Endothelial cell of umbilical vein (primary cell): ENCODE results near the gene F2RL2. TPM values are rescaled to one million over a fixed set of nuclear protein-coding genes. Genes with fewer than 3 reads are reported as not detected.

ENCODE experiments used
- BruUV-seq: library from RNA; stranded (reverse); fragments of 400-500 nt; replicated peaks from 2 replicates; lab custom pipeline; 2021; lab: Mats Ljungman, UMichigan
- CTCF ChIA-PET: fragments of 300-600, 350-600 bp; sonication (Branson Sonifier 250); formaldehyde crosslinking; loops from one replicate; lab custom pipeline; 2021; ENCODE audit warnings: antibody characterized with exemption, inconsistent platforms; lab: Charles Lee
- POLR2A ChIA-PET: fragments of 300-600, 350-600 bp; sonication (Branson Sonifier 250); formaldehyde crosslinking; loops from one replicate; lab custom pipeline; 2021; ENCODE audit warnings: antibody characterized with exemption, inconsistent platforms; lab: Charles Lee
- DNase-seq: peaks from one replicate; pipeline ENCODE4 v3.0.0-alpha.2; 2011; ENCODE audit warnings: low read depth, low spot score
- FAIRE-seq: peaks from 2 replicates; lab custom pipeline; 2011; peaks lifted over from hg19 to GRCh38; lab: Jason Lieb, UNC
- H2AFZ ChIP-seq: 2 replicates; pipeline ENCODE4 v1.6.0; 2012; ENCODE audit warnings: low read depth, low read length, control low read depth, inconsistent platforms
- H3K27ac ChIP-seq: 2 replicates; pipeline ENCODE4 v1.5.1; 2011; ENCODE audit warnings: low read depth, mild to moderate bottlenecking, control low read depth, low read length, moderate library complexity; ENCODE audit not compliant: insufficient read depth
- H3K27me3 ChIP-seq, 2 experiments: 2 replicates each; pipeline versions ENCODE4 v1.6.0 to v1.6.1; 2011; ENCODE audit warnings: low read length in 2 of 2, mixed read lengths in 1 of 2; ENCODE audit not compliant: control insufficient read depth in 2 of 2, insufficient read depth in 2 of 2
- H3K36me3 ChIP-seq, 2 experiments: 2 replicates in 1 of 2; 3 replicates in 1 of 2; pipeline ENCODE4 v1.5.1; 2011; ENCODE audit warnings: low read length in 2 of 2, mild to moderate bottlenecking in 1 of 2, moderate library complexity in 1 of 2; ENCODE audit not compliant: control insufficient read depth in 2 of 2, insufficient read depth in 2 of 2; ENCODE audit errors: extremely low read depth in 1 of 2
- H3K4me1 ChIP-seq: 3 replicates; pipeline ENCODE4 v1.5.1; 2011; ENCODE audit warnings: mild to moderate bottlenecking, low read length; ENCODE audit not compliant: control insufficient read depth, insufficient read depth; ENCODE audit errors: extremely low read depth
- H3K4me2 ChIP-seq: 2 replicates; pipeline ENCODE4 v1.6.1; 2011; ENCODE audit warnings: low read length, control low read depth, mixed read lengths; ENCODE audit not compliant: insufficient read depth
- H3K4me3 ChIP-seq, 3 experiments: fragments of 200-600 bp in 1 of 3; sonication (generic), shearing (Covaris generic) in 1 of 3; replicated peaks in 1 of 3; 2 replicates each; pipeline ENCODE4 v1.5.1; 2011 to 2016; ENCODE audit warnings: control low read depth in 3 of 3, low read length in 3 of 3, mild to moderate bottlenecking in 2 of 3, inconsistent platforms in 1 of 3, low read depth in 1 of 3, moderate library complexity in 1 of 3; ENCODE audit not compliant: insufficient read depth in 1 of 3
- H3K79me2 ChIP-seq: 2 replicates; pipeline ENCODE4 v1.6.0; 2012; ENCODE audit warnings: low read length, inconsistent platforms; ENCODE audit not compliant: control insufficient read depth, insufficient read depth
- H3K9ac ChIP-seq: replicated peaks from 2 replicates; pipeline ENCODE3; 2011; ENCODE audit warnings: low read length, control low read depth; ENCODE audit not compliant: insufficient read depth; ENCODE audit errors: extremely low read depth
- H3K9me1 ChIP-seq: replicated peaks from 3 replicates; pipeline ENCODE4 v1.6.0; 2011; ENCODE audit warnings: mild to moderate bottlenecking, low read length; ENCODE audit not compliant: control insufficient read depth, insufficient read depth; ENCODE audit errors: extremely low read depth
- H3K9me3 ChIP-seq: replicated peaks from 2 replicates; pipeline ENCODE4 v1.5.1; 2012; ENCODE audit warnings: low read length, inconsistent platforms; ENCODE audit not compliant: control insufficient read depth, insufficient read depth
- H4K20me1 ChIP-seq: replicated peaks from 2 replicates; pipeline ENCODE3; 2011; ENCODE audit warnings: mild to moderate bottlenecking, low read length; ENCODE audit not compliant: control insufficient read depth, insufficient read depth; ENCODE audit errors: extremely low read depth
- EZH2 ChIP-seq: IDR thresholded peaks from 2 replicates; pipeline ENCODE4 v1.6.1; 2012; ENCODE audit warnings: borderline replicate concordance, low read depth, mild to moderate bottlenecking, moderate library complexity, low read length, inconsistent platforms; ENCODE audit not compliant: severe bottlenecking
- FOS ChIP-seq: IDR thresholded peaks from 2 replicates; pipeline ENCODE4 v1.6.1; 2011; ENCODE audit warnings: mild to moderate bottlenecking, low read length, moderate library complexity, borderline replicate concordance; ENCODE audit not compliant: insufficient read depth
- GATA2 ChIP-seq: IDR thresholded peaks from 2 replicates; pipeline ENCODE4 v1.7.0; 2011; ENCODE audit warnings: low read depth, mild to moderate bottlenecking, moderate library complexity, mixed read lengths, low read length; ENCODE audit not compliant: insufficient read length, insufficient read depth
- JUN ChIP-seq: IDR thresholded peaks from 2 replicates; pipeline ENCODE4 v1.6.1; 2011; ENCODE audit warnings: borderline replicate concordance, low read depth; ENCODE audit not compliant: insufficient read length, insufficient read depth
- MYC ChIP-seq: IDR thresholded peaks from one replicate; pipeline ENCODE4 v1.6.1; 2011; ENCODE audit warnings: mild to moderate bottlenecking, low read depth, low read length
- POLR2A ChIP-seq: IDR thresholded peaks from 2 replicates; pipeline ENCODE4 v1.6.1; 2012; ENCODE audit warnings: low read depth, mild to moderate bottlenecking, control low read depth, low read length
- POLR2AphosphoS5 ChIP-seq: IDR thresholded peaks from 2 replicates; pipeline ENCODE4 v1.6.1; 2012; ENCODE audit warnings: low read depth, mild to moderate bottlenecking, control low read depth, low read length, moderate library complexity; ENCODE audit not compliant: insufficient read depth
- dilution Hi-C: fragments of 300-500 bp; cut with MboI; formaldehyde crosslinking; loops from one replicate; pipeline ENCODE4 v1.15.0; 2019; ENCODE audit warnings: low sequenced_read_pairs; ENCODE audit not compliant: extremely low pct_ligation_motif_present
- intact Hi-C: fragments of 100-400 bp; cut with micrococcal nuclease; formaldehyde crosslinking; loops from one replicate; pipeline ENCODE4 v1.10.0; 2022
- polyA plus RNA-seq, 4 experiments: library from polyadenylated mRNA; depleted of rRNA in 3 of 4; stranded (reverse) in 3 of 4; unstranded in 1 of 4; fragments of >200 nt; gene quantifications; 2 replicates each; pipeline versions ENCODE4 v1.2.1 to v1.2.3, GENCODE V29; 2011 to 2012; ENCODE audit warnings: missing spikeins in 1 of 4
- total RNA-seq: library from RNA; stranded (reverse); gene quantifications from 2 replicates; pipeline ENCODE4 v1.2.3, GENCODE V29; 2021
- TF ChIP-seq, protein P1 (sequence below), 2 donors: IDR thresholded peaks; 1 replicate in 1 of 2; 2 replicates in 1 of 2; pipeline ENCODE4 v1.5.1; 2011; ENCODE audit warnings: low read length in 2 of 2, mild to moderate bottlenecking in 2 of 2, moderate library complexity in 2 of 2, control low read depth in 1 of 2, inconsistent platforms in 1 of 2, low read depth in 1 of 2; ENCODE audit not compliant: insufficient read depth in 1 of 2; ENCODE audit errors: extremely low read depth in 1 of 2
- TF ChIP-seq, protein P2 (sequence below): IDR thresholded peaks from 2 replicates; pipeline ENCODE4 v1.6.1; 2011; ENCODE audit not compliant: insufficient read depth, insufficient read length

F2RL2 gene
- total and polyA plus RNA-seq, 2 donors (not counting 3 experiments of a cell fraction or from before 2014, with no cell fraction given) = 19.8 to 33.3 TPM

DNA sequence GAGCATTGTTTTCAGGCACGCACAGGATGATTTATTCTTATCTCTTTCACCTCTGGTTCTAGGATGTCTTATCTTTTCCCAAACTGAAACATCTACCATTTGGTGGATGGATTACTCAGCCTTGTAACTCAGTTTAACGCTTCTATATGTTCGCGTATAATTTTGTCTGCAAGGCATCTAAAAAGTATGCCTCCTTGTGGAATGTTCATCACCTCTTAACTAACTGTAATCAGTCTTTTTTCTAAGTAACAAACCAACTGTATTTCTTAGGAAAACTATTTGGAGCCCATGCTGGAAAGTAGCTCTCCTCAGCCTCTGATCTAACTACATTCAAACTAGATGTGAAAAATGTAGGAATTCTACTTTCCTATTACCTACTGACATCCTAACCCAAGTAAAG is 11.5 kb upstream of the F2RL2 start:
- intact Hi-C loops = no loop called here
- no peaks in the 10 kb centered on the region for H3K36me3 ChIP-seq
- DNase-seq (no peak), FAIRE-seq (no peak)
- no peaks in the 10 kb centered on the region for H4K20me1 ChIP-seq
- BruUV-seq = no TSS peak
- H3K27ac ChIP-seq = no peak overlapping the region
- no peak overlapping the region for H2AFZ ChIP-seq
- H3K4me1 ChIP-seq = peaks cover 6% of the 10 kb centered on the region
- H3K9me1 ChIP-seq = no peaks in the 10 kb centered on the region
- POLR2A ChIA-PET = no interaction called here
- dilution Hi-C loops = no loop called here
- TF ChIP-seq, protein P1, sequence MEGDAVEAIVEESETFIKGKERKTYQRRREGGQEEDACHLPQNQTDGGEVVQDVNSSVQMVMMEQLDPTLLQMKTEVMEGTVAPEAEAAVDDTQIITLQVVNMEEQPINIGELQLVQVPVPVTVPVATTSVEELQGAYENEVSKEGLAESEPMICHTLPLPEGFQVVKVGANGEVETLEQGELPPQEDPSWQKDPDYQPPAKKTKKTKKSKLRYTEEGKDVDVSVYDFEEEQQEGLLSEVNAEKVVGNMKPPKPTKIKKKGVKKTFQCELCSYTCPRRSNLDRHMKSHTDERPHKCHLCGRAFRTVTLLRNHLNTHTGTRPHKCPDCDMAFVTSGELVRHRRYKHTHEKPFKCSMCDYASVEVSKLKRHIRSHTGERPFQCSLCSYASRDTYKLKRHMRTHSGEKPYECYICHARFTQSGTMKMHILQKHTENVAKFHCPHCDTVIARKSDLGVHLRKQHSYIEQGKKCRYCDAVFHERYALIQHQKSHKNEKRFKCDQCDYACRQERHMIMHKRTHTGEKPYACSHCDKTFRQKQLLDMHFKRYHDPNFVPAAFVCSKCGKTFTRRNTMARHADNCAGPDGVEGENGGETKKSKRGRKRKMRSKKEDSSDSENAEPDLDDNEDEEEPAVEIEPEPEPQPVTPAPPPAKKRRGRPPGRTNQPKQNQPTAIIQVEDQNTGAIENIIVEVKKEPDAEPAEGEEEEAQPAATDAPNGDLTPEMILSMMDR (IDR thresholded peaks at IDR 0.05; ENCODE audit: extremely low read depth in 1 of 2, insufficient read depth in 1 of 2, low read depth in 1 of 2, low read length in 2 of 2) = no peak
- TF ChIP-seq MYC (no peak), FOS (no peak)
- H3K4me2 ChIP-seq = no peak overlapping the region
- H3K4me3 ChIP-seq = no peak overlapping the region
- H3K9ac ChIP-seq = no peak overlapping the region
- H3K27me3 ChIP-seq = no peaks in the 10 kb centered on the region
- no peaks in the 10 kb centered on the region for H3K9me3 ChIP-seq
- CTCF ChIA-PET = interaction anchor here (1.5 to 7.5 kb wide), 4 partner anchors 10 to 140 kb away, joined by 4 to 44 read pairs (median 6); no protein-coding TSS in a partner anchor
- no peaks in the 10 kb centered on the region for H3K79me2 ChIP-seq

DNA sequence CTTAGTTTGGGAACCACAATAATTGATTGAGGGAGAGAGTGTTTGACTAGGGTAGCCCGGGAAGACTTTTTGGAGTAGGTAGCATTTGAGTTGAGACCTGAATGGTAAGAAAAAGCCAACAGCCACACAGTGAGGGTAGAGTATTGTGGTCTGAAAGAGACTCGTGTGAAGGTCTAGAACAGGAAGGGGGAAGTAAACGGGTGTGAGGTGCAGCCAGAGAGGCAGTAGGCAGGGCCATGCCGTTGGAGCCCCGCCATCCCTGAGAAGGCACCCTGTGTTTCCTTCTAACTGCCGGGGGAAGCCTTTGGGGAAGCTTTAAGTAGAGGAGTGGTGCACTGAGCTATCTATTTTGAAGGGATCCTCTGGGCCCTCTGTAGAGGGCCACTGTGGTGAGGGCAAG is 3.5 kb upstream of the F2RL2 start:
- Histone ChIP-seq H3K9me3 (no peaks in the 10 kb centered on the region), H3K9ac (no peak overlapping the region), H3K36me3 (no peaks in the 10 kb centered on the region), H2AFZ (no peak overlapping the region), H3K27me3 (no peaks in the 10 kb centered on the region), H3K27ac (no peak overlapping the region), H3K9me1 (no peaks in the 10 kb centered on the region), H3K4me3 (no peak overlapping the region), H3K4me1 (peaks cover 17% of the 10 kb centered on the region), H3K79me2 (no peaks in the 10 kb centered on the region), H3K4me2 (no peak overlapping the region), H4K20me1 (no peaks in the 10 kb centered on the region)
- intact Hi-C loops = no loop called here
- no TSS peak for BruUV-seq
- TF ChIP-seq POLR2A = no peak
- TF ChIP-seq EZH2 = no peak
- TF ChIP-seq FOS = no peak
- TF ChIP-seq, protein P1 (IDR thresholded peaks at IDR 0.05; ENCODE audit: extremely low read depth in 1 of 2, insufficient read depth in 1 of 2, low read depth in 1 of 2, low read length in 2 of 2) = no peak
- TF ChIP-seq POLR2AphosphoS5 = no peak
- TF ChIP-seq, protein P2, sequence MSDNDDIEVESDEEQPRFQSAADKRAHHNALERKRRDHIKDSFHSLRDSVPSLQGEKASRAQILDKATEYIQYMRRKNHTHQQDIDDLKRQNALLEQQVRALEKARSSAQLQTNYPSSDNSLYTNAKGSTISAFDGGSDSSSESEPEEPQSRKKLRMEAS = no peak
- no peak for TF ChIP-seq JUN
- no peak for TF ChIP-seq MYC
- TF ChIP-seq GATA2 = no peak
- CTCF ChIA-PET = interaction anchor here (0.9 to 2.6 kb wide), 3 partner anchors 12 to 148 kb away, joined by 3 to 8 read pairs (median 3); no protein-coding TSS in a partner anchor
- DNase-seq (no peak), FAIRE-seq (no peak)
- dilution Hi-C loops = no loop called here
- POLR2A ChIA-PET = no interaction called here
